ENCODE results near the gene ME3.

ME3 gene

GRCh38 chr11:86509588-86509974 lies 162.8 kb downstream of the ME3 start:
- Histone ChIP-seq H3K9me3 (ENCODE audit: insufficient read depth, low read depth, low read length) (peaks cover 13% of the 10 kb centered on the region), H3K27me3 (ENCODE audit: insufficient read depth, low read length) (no peaks in the 10 kb centered on the region), H3K4me3 (ENCODE audit: low read length) (no peak overlapping the region), H3K9ac (ENCODE audit: low read depth, low read length) (no peak overlapping the region), H3K36me3 (ENCODE audit: insufficient read depth, low read length) (no peaks in the 10 kb centered on the region), H3K4me1 (ENCODE audit: insufficient read depth, low read length) (peaks cover 7% of the 10 kb centered on the region; the same call in 1 of the 2 replicates), H3K27ac (ENCODE audit: low read depth, low read length) (no peak overlapping the region)
- WGBS, result no CpG with 5 or more reads among the region's 2 CpGs

- H3K4me3 ChIP-seq (ENCODE audit: low read length), result no peak overlapping the region
- 88% methylated on average over 6 of the region's 6 CpGs for WGBS
Measured at GRCh38 chr11:86508604-86509587, 163.5 kb downstream of the ME3 start.

GRCh38 chr11:86507249-86507845 lies 165.1 kb downstream of the ME3 start:
- peaks cover 13% of the 10 kb centered on the region for H3K9me3 ChIP-seq (ENCODE audit: insufficient read depth, low read depth, low read length)
- H3K27me3 ChIP-seq (ENCODE audit: insufficient read depth, low read length), result no peaks in the 10 kb centered on the region
- no peaks in the 10 kb centered on the region for H3K4me1 ChIP-seq (ENCODE audit: insufficient read depth, low read length)
- H3K36me3 ChIP-seq (ENCODE audit: insufficient read depth, low read length), result no peaks in the 10 kb centered on the region
- no peak overlapping the region for H3K9ac ChIP-seq (ENCODE audit: low read depth, low read length)
- no peak overlapping the region for H3K27ac ChIP-seq (ENCODE audit: low read depth, low read length)
- no peak overlapping the region for H3K4me3 ChIP-seq (ENCODE audit: low read length)
- whole genome bisulfite sequencing, result 96% methylated on average over 4 of the region's 4 CpGs

More at GRCh38 chr11:86508604-86509587, 163.5 kb downstream of the ME3 start:
- H3K4me1 ChIP-seq (ENCODE audit: insufficient read depth, low read length), result peaks cover 7% of the 10 kb centered on the region; the same call in 1 of the 2 replicates
- H3K27me3 ChIP-seq (ENCODE audit: insufficient read depth, low read length), result no peaks in the 10 kb centered on the region
- peaks cover 13% of the 10 kb centered on the region for H3K9me3 ChIP-seq (ENCODE audit: insufficient read depth, low read depth, low read length)
- no peak overlapping the region for H3K27ac ChIP-seq (ENCODE audit: low read depth, low read length)
- no peak overlapping the region for H3K9ac ChIP-seq (ENCODE audit: low read depth, low read length)
- no peaks in the 10 kb centered on the region for H3K36me3 ChIP-seq (ENCODE audit: insufficient read depth, low read length)

- no peaks in the 10 kb centered on the region for H3K36me3 ChIP-seq (ENCODE audit: insufficient read depth, low read length)
- H3K9ac ChIP-seq (ENCODE audit: low read depth, low read length), result no peak overlapping the region
- H3K27me3 ChIP-seq (ENCODE audit: insufficient read depth, low read length), result no peaks in the 10 kb centered on the region
- no peak overlapping the region for H3K27ac ChIP-seq (ENCODE audit: low read depth, low read length)
- H3K4me3 ChIP-seq (ENCODE audit: low read length), result no peak overlapping the region
- peaks cover 4% of the 10 kb centered on the region for H3K9me3 ChIP-seq (ENCODE audit: insufficient read depth, low read depth, low read length)
- no peaks in the 10 kb centered on the region for H3K4me1 ChIP-seq (ENCODE audit: insufficient read depth, low read length)
- WGBS, result 89% methylated on average over 3 of the region's 3 CpGs
Measured at GRCh38 chr11:86506235-86506634, 166.2 kb downstream of the ME3 start.

GRCh38 chr11:86503131-86503530 lies 169.3 kb downstream of the ME3 start:
- H3K4me1 ChIP-seq (ENCODE audit: insufficient read depth, low read length), result no peaks in the 10 kb centered on the region

GRCh38 chr11:86502137-86502642 lies 170.2 kb downstream of the ME3 start:
- H3K27ac ChIP-seq (ENCODE audit: low read depth, low read length), result no peak overlapping the region
- H3K9me3 ChIP-seq (ENCODE audit: insufficient read depth, low read depth, low read length), result no peaks in the 10 kb centered on the region
- peaks cover 5% of the 10 kb centered on the region; the same call in 1 of the 2 replicates for H3K4me1 ChIP-seq (ENCODE audit: insufficient read depth, low read length)
- H3K27me3 ChIP-seq (ENCODE audit: insufficient read depth, low read length), result no peaks in the 10 kb centered on the region
- no peaks in the 10 kb centered on the region for H3K36me3 ChIP-seq (ENCODE audit: insufficient read depth, low read length)
- no peak overlapping the region for H3K4me3 ChIP-seq (ENCODE audit: low read length)
- no peak overlapping the region for H3K9ac ChIP-seq (ENCODE audit: low read depth, low read length)
- 95% methylated on average over 3 of the region's 3 CpGs for WGBS

More at GRCh38 chr11:86503131-86503530, 169.3 kb downstream of the ME3 start:
- Histone ChIP-seq H3K9ac (ENCODE audit: low read depth, low read length) (no peak overlapping the region), H3K36me3 (ENCODE audit: insufficient read depth, low read length) (no peaks in the 10 kb centered on the region), H3K4me3 (ENCODE audit: low read length) (no peak overlapping the region), H3K9me3 (ENCODE audit: insufficient read depth, low read depth, low read length) (no peaks in the 10 kb centered on the region), H3K27ac (ENCODE audit: low read depth, low read length) (no peak overlapping the region), H3K27me3 (ENCODE audit: insufficient read depth, low read length) (no peaks in the 10 kb centered on the region)
- WGBS, result 93% methylated on average over 4 of the region's 4 CpGs

- 95% methylated on average over 2 of the region's 3 CpGs for WGBS
- no peaks in the 10 kb centered on the region for H3K36me3 ChIP-seq (ENCODE audit: insufficient read depth, low read length)
- H3K9ac ChIP-seq (ENCODE audit: low read depth, low read length), result no peak overlapping the region
- H3K4me3 ChIP-seq (ENCODE audit: low read length), result no peak overlapping the region
- no peak overlapping the region for H3K27ac ChIP-seq (ENCODE audit: low read depth, low read length)
- H3K9me3 ChIP-seq (ENCODE audit: insufficient read depth, low read depth, low read length), result no peaks in the 10 kb centered on the region
- H3K27me3 ChIP-seq (ENCODE audit: insufficient read depth, low read length), result no peaks in the 10 kb centered on the region
- peaks cover 12% of the 10 kb centered on the region for H3K4me1 ChIP-seq (ENCODE audit: insufficient read depth, low read length)
Measured at GRCh38 chr11:86500500-86501140, 171.8 kb downstream of the ME3 start.

- Histone ChIP-seq H3K36me3 (ENCODE audit: insufficient read depth, low read length) (no peaks in the 10 kb centered on the region), H3K4me3 (ENCODE audit: low read length) (no peak overlapping the region), H3K9ac (ENCODE audit: low read depth, low read length) (no peak overlapping the region), H3K27me3 (ENCODE audit: insufficient read depth, low read length) (no peaks in the 10 kb centered on the region), H3K9me3 (ENCODE audit: insufficient read depth, low read depth, low read length) (no peaks in the 10 kb centered on the region), H3K4me1 (ENCODE audit: insufficient read depth, low read length) (peaks cover 18% of the 10 kb centered on the region), H3K27ac (ENCODE audit: low read depth, low read length) (no peak overlapping the region)
- WGBS, result 93% methylated on average over 4 of the region's 4 CpGs
Measured at GRCh38 chr11:86499723-86500129, 172.7 kb downstream of the ME3 start.

GRCh38 chr11:86497836-86498235 lies 174.6 kb downstream of the ME3 start:
- Histone ChIP-seq H3K36me3 (ENCODE audit: insufficient read depth, low read length) (no peaks in the 10 kb centered on the region), H3K4me3 (ENCODE audit: low read length) (no peak overlapping the region), H3K9ac (ENCODE audit: low read depth, low read length) (no peak overlapping the region), H3K27ac (ENCODE audit: low read depth, low read length) (no peak overlapping the region), H3K27me3 (ENCODE audit: insufficient read depth, low read length) (no peaks in the 10 kb centered on the region), H3K9me3 (ENCODE audit: insufficient read depth, low read depth, low read length) (no peaks in the 10 kb centered on the region), H3K4me1 (ENCODE audit: insufficient read depth, low read length) (peaks cover 18% of the 10 kb centered on the region)
- 94% methylated on average over 10 of the region's 10 CpGs for WGBS

GRCh38 chr11:86497310-86497709 lies 175.1 kb downstream of the ME3 start:
- 90% methylated on average over 2 of the region's 2 CpGs for WGBS
- Histone ChIP-seq H3K36me3 (ENCODE audit: insufficient read depth, low read length) (no peaks in the 10 kb centered on the region), H3K4me3 (ENCODE audit: low read length) (no peak overlapping the region), H3K27ac (ENCODE audit: low read depth, low read length) (no peak overlapping the region), H3K9ac (ENCODE audit: low read depth, low read length) (no peak overlapping the region), H3K4me1 (ENCODE audit: insufficient read depth, low read length) (peaks cover 18% of the 10 kb centered on the region), H3K9me3 (ENCODE audit: insufficient read depth, low read depth, low read length) (no peaks in the 10 kb centered on the region), H3K27me3 (ENCODE audit: insufficient read depth, low read length) (no peaks in the 10 kb centered on the region)

- Histone ChIP-seq H3K4me1 (ENCODE audit: insufficient read depth, low read length) (peaks cover 18% of the 10 kb centered on the region), H3K4me3 (ENCODE audit: low read length) (no peak overlapping the region), H3K27ac (ENCODE audit: low read depth, low read length) (no peak overlapping the region), H3K36me3 (ENCODE audit: insufficient read depth, low read length) (no peaks in the 10 kb centered on the region), H3K9ac (ENCODE audit: low read depth, low read length) (no peak overlapping the region), H3K27me3 (ENCODE audit: insufficient read depth, low read length) (no peaks in the 10 kb centered on the region), H3K9me3 (ENCODE audit: insufficient read depth, low read depth, low read length) (no peaks in the 10 kb centered on the region)
- 92% methylated on average over 2 of the region's 2 CpGs for WGBS
Measured at GRCh38 chr11:86495351-86495750, 177.1 kb downstream of the ME3 start.

All from HUES64 (cell line).